CD14-positive monocyte (primary cell): ENCODE results near the gene KLF9. TPM values are rescaled to one million over a fixed set of nuclear protein-coding genes. Genes with fewer than 3 reads are reported as not detected.

ENCODE experiments used
- DNase-seq, 3 donors: peaks; one replicate each; pipeline ENCODE4 v3.0.0-alpha.2; 2011 to 2022
- H2AFZ ChIP-seq: 2 replicates; pipeline ENCODE4 v1.6.0; 2012; ENCODE audit warnings: mild to moderate bottlenecking, low read depth, low read length, inconsistent platforms; ENCODE audit not compliant: insufficient read depth, poor library complexity, severe bottlenecking
- H3K27ac ChIP-seq, 2 donors: 1 replicate in 1 of 2; 2 replicates in 1 of 2; pipeline ENCODE4 v1.5.1; 2012 to 2013; ENCODE audit warnings: low read length in 2 of 2, control low read depth in 1 of 2, inconsistent platforms in 1 of 2, low read depth in 1 of 2, mild to moderate bottlenecking in 1 of 2
- H3K27me3 ChIP-seq, 2 donors: one replicate each; pipeline versions ENCODE4 v1.6.0 to v1.6.1; 2011 to 2013; ENCODE audit warnings: low read length in 2 of 2; ENCODE audit not compliant: control insufficient read depth in 2 of 2, insufficient read depth in 2 of 2
- H3K36me3 ChIP-seq, 2 donors: replicated peaks in 1 of 2; 1 replicate in 1 of 2; 2 replicates in 1 of 2; pipeline versions ENCODE4 v1.5.1 to v1.6.1; 2012 to 2013; ENCODE audit warnings: low read length in 2 of 2, control low read depth in 1 of 2, inconsistent platforms in 1 of 2, mild to moderate bottlenecking in 1 of 2; ENCODE audit not compliant: insufficient read depth in 2 of 2, control insufficient read depth in 1 of 2
- H3K4me1 ChIP-seq, 2 donors: 1 replicate in 1 of 2; 2 replicates in 1 of 2; pipeline versions ENCODE4 v1.5.1 to v1.6.1; 2012 to 2013; ENCODE audit warnings: low read length in 2 of 2, control low read depth in 1 of 2, inconsistent platforms in 1 of 2, mild to moderate bottlenecking in 1 of 2, moderate library complexity in 1 of 2; ENCODE audit not compliant: insufficient read depth in 2 of 2, control insufficient read depth in 1 of 2
- H3K4me2 ChIP-seq: replicated peaks from 2 replicates; pipeline ENCODE3; 2012; ENCODE audit warnings: low read length, moderate library complexity, mild to moderate bottlenecking; ENCODE audit not compliant: poor library complexity, severe bottlenecking; ENCODE audit errors: extremely low read depth
- H3K4me3 ChIP-seq, 3 experiments: fragments of 200-600 bp in 1 of 3; sonication (generic) in 1 of 3; replicated peaks in 1 of 3; 1 replicate in 2 of 3; 2 replicates in 1 of 3; pipeline ENCODE4 v1.5.1; 2011 to 2013; ENCODE audit warnings: low read length in 3 of 3, mild to moderate bottlenecking in 3 of 3, control low read depth in 2 of 3, low read depth in 2 of 3, inconsistent platforms in 1 of 3, moderate library complexity in 1 of 3
- H3K79me2 ChIP-seq: 2 replicates; pipeline ENCODE4 v1.6.0; 2012; ENCODE audit warnings: mild to moderate bottlenecking, control low read depth, inconsistent platforms, low read length, moderate library complexity; ENCODE audit not compliant: insufficient read depth
- H3K9ac ChIP-seq: 2 replicates; pipeline ENCODE4 v1.6.0; 2017; ENCODE audit warnings: low read length, mild to moderate bottlenecking; ENCODE audit not compliant: insufficient read depth, poor library complexity, severe bottlenecking
- H3K9me3 ChIP-seq, 2 donors: replicated peaks in 1 of 2; 1 replicate in 1 of 2; 2 replicates in 1 of 2; pipeline versions ENCODE4 v1.5.1 to v1.6.1; 2012 to 2013; ENCODE audit warnings: low read length in 2 of 2, control low read depth in 1 of 2; ENCODE audit not compliant: control insufficient read depth in 1 of 2, insufficient read depth in 1 of 2
- H4K20me1 ChIP-seq: 2 replicates; pipeline ENCODE4 v1.6.0; 2012; ENCODE audit warnings: mild to moderate bottlenecking, low read length, control low read depth, moderate library complexity; ENCODE audit not compliant: insufficient read depth
- H3K27ac Mint-ChIP-seq, 7 donors: one replicate each; pipeline ENCODE4 v1.8.0; 2020; ENCODE audit warnings: mild to moderate bottlenecking in 7 of 7, mixed read lengths in 7 of 7, moderate library complexity in 6 of 7, inconsistent platforms in 2 of 7
- H3K27me3 Mint-ChIP-seq, 3 donors: one replicate each; pipeline ENCODE4 v1.8.0; 2021 to 2022; ENCODE audit warnings: low read depth in 3 of 3, mild to moderate bottlenecking in 3 of 3, mixed read lengths in 3 of 3, moderate library complexity in 3 of 3, inconsistent platforms in 1 of 3
- H3K36me3 Mint-ChIP-seq, 2 donors: one replicate each; pipeline ENCODE4 v1.8.0; 2020; ENCODE audit warnings: mixed read lengths in 2 of 2, inconsistent platforms in 1 of 2, mild to moderate bottlenecking in 1 of 2
- H3K4me1 Mint-ChIP-seq: one replicate; pipeline ENCODE4 v1.8.0; 2020; ENCODE audit warnings: mild to moderate bottlenecking, mixed read lengths
- H3K4me3 Mint-ChIP-seq, 2 donors: one replicate each; pipeline ENCODE4 v1.8.0; 2020; ENCODE audit warnings: mild to moderate bottlenecking in 2 of 2, mixed read lengths in 2 of 2, moderate library complexity in 1 of 2
- H3K9me3 Mint-ChIP-seq, 7 donors: one replicate each; pipeline ENCODE4 v1.8.0; 2020 to 2022; ENCODE audit warnings: mixed read lengths in 7 of 7, mild to moderate bottlenecking in 6 of 7, moderate library complexity in 6 of 7, inconsistent platforms in 2 of 7
- WGBS: methylation state at CpG from one replicate; pipeline ENCODE4 v1.1.5; 2013; ENCODE audit warnings: missing lambda C conversion rate; ENCODE audit not compliant: insufficient coverage; 5-methylcytosine and 5-hydroxymethylcytosine counted together
- intact Hi-C, 2 donors: fragments of 100-400 bp; cut with micrococcal nuclease; formaldehyde crosslinking; loops; one replicate each; pipeline versions ENCODE4 v1.15.0 to v1.15.1; 2023
- polyA plus RNA-seq, 3 donors: library from polyadenylated mRNA; depleted of rRNA in 1 of 3; unstranded in 2 of 3; stranded (reverse) in 1 of 3; fragments of 300-500 nt in 2 of 3; fragments of >200 nt in 1 of 3; fragmentation: Illumina TruSeq in 2 of 3; gene quantifications; 1 replicate in 2 of 3; 2 replicates in 1 of 3; pipeline ENCODE4 v1.2.3, GENCODE V29; 2012 to 2021
- TF ChIP-seq, protein P1 (sequence below): fragments of 200-600 bp; IDR thresholded peaks from one replicate; pipeline ENCODE4 v1.8.0; 2022; ENCODE audit warnings: antibody characterized with exemption, mild to moderate bottlenecking

The KLF9 gene
- polyA plus RNA-seq, 3 donors, result 0.18 to 26.1 (median 0.72) TPM

DNA sequence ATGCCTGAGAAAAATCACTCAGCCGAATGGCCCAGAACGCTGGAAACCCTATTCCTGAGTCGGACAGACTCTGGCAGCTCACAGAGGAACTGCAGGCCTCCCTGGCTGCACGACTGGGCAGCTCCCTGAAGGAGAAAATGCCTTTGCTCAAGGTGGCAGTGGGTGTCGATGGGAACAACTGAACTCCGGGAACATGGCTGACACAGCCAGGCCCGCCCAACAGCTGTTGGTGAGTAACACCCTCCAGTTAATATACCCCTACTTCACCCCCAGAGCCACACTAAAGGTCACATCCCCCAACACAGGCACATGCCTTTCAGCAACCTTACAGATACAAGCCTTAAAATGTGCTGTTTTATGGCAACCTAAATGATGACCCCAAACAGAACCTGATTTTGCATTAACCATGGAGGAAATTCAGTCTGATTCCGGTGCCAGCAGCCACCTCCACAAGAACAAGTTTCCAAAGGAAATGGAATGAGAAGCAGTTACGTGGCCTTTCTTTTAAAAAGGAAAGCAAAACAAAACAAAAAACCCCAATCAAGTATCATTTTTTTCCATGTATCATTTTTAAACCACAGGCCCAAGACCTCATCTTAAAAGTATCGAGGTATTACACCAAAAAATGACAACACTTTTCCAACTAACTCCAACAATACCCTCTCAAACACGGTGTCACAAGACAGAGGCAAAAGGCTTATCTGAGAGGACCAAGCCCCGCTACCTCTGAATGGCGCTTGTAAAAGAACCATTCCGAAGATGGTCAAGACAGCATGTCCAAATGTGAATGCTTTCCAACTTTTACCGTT is 3.1 kb downstream of the KLF9 start:
- peak overlapping the region; percentile 68 for H2AFZ ChIP-seq
- intact Hi-C loops, result loop anchor here in 1 of 2 donors (5.0 kb wide), 1 partner anchor 474 kb away; no protein-coding TSS in a partner anchor

DNA sequence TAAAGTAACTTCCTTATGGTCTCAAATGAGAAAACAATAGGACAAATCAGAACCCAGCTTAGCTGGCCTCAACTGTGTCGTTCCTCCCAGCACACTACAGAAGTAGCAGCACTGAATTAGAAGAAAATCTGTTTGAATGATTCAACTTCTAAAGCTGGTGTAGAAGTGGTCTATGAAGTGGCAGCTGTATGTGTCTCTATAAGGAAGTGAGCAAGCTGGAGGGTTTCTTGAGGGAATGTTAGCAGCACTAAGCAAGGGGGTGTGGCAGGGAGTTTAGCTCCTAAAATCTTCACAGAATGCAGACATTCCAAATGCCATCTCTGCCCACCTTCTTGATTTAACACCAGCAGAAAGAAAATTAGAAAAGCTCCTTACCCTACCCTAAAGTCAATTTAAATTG is 4.1 kb downstream of the KLF9 start:
- peak overlapping the region in 1 of 3 experiments; percentile 89 for H3K4me3 ChIP-seq
- Mint-ChIP-seq H3K4me3 (peak overlapping the region; percentile 96 to 99), H3K27ac (peak overlapping the region in 3 of 7 donors; percentile 19 to 98 (median 54)), H3K9me3 (peaks cover 0 to 3% (median 0%) of the 10 kb centered on the region in 7 donors), H3K36me3 (peaks cover 0 to 3% of the 10 kb centered on the region in 2 donors), H3K27me3 (peaks cover 0 to 4% (median 2%) of the 10 kb centered on the region in 3 donors), H3K4me1 (peaks cover 58% of the 10 kb centered on the region)
- no peak overlapping the region for H2AFZ ChIP-seq
- peaks cover 28% of the 10 kb centered on the region for H4K20me1 ChIP-seq
- no peaks in the 10 kb centered on the region for H3K27me3 ChIP-seq
- H3K4me2 ChIP-seq, result peak overlapping the region; percentile 91
- WGBS, result no CpG with 5 or more reads among the region's 1 CpG
- intact Hi-C loops, result loop anchor here in 1 of 2 donors (5.0 kb wide), 1 partner anchor 473 kb away; no protein-coding TSS in a partner anchor
- no peaks in the 10 kb centered on the region for H3K9me3 ChIP-seq
- DNase-seq, result peak in 2 of 3 donors; percentile 24 to 29
- H3K9ac ChIP-seq, result no peak overlapping the region
- H3K79me2 ChIP-seq, result peaks cover 69% of the 10 kb centered on the region
- H3K27ac ChIP-seq, result no peak overlapping the region
- peaks cover 72 to 75% of the 10 kb centered on the region in 2 donors for H3K4me1 ChIP-seq
- TF ChIP-seq, protein P1, sequence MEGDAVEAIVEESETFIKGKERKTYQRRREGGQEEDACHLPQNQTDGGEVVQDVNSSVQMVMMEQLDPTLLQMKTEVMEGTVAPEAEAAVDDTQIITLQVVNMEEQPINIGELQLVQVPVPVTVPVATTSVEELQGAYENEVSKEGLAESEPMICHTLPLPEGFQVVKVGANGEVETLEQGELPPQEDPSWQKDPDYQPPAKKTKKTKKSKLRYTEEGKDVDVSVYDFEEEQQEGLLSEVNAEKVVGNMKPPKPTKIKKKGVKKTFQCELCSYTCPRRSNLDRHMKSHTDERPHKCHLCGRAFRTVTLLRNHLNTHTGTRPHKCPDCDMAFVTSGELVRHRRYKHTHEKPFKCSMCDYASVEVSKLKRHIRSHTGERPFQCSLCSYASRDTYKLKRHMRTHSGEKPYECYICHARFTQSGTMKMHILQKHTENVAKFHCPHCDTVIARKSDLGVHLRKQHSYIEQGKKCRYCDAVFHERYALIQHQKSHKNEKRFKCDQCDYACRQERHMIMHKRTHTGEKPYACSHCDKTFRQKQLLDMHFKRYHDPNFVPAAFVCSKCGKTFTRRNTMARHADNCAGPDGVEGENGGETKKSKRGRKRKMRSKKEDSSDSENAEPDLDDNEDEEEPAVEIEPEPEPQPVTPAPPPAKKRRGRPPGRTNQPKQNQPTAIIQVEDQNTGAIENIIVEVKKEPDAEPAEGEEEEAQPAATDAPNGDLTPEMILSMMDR, result no peak
- no peaks in the 10 kb centered on the region for H3K36me3 ChIP-seq

More for the DNA sequence above, 3.1 kb downstream of the KLF9 start:
- H3K9me3 ChIP-seq, result no peaks in the 10 kb centered on the region
- peak overlapping the region; percentile 89 for H3K9ac ChIP-seq
- TF ChIP-seq, protein P1, result no peak
- H3K4me2 ChIP-seq, result peak overlapping the region; percentile 91
- Mint-ChIP-seq H3K27ac (peak overlapping the region in 6 of 7 donors; percentile 84 to 98 (median 88)), H3K27me3 (peaks cover 0 to 4% (median 2%) of the 10 kb centered on the region in 3 donors), H3K36me3 (peaks cover 0 to 3% of the 10 kb centered on the region in 2 donors), H3K4me1 (peaks cover 48% of the 10 kb centered on the region), H3K4me3 (peak overlapping the region; percentile 96 to 99), H3K9me3 (peaks cover 0 to 3% (median 0%) of the 10 kb centered on the region in 7 donors)
- no peak for DNase-seq
- no peaks in the 10 kb centered on the region for H3K36me3 ChIP-seq
- H4K20me1 ChIP-seq, result peaks cover 28% of the 10 kb centered on the region
- H3K27me3 ChIP-seq, result no peaks in the 10 kb centered on the region
- peak overlapping the region in 1 of 2 donors; percentile 99 for H3K27ac ChIP-seq
- H3K4me3 ChIP-seq, result peak overlapping the region; percentile 88 to 89 (median 89)
- 57% methylated on average over 13 of the region's 15 CpGs for WGBS
- peaks cover 63% of the 10 kb centered on the region for H3K79me2 ChIP-seq
- H3K4me1 ChIP-seq, result peaks cover 62 to 66% of the 10 kb centered on the region in 2 donors
